ENCODE data around the gene BMP7. TPM values are rescaled to one million over a fixed set of nuclear protein-coding genes. Genes with fewer than 3 reads are reported as not detected.

Gene BMP7
- total and polyA plus RNA-seq, 9 of the 15 experiments (the other 6 are each of a cell fraction or from before 2014, with no cell fraction given), result 0.18 TPM; not detected in 8

DNA sequence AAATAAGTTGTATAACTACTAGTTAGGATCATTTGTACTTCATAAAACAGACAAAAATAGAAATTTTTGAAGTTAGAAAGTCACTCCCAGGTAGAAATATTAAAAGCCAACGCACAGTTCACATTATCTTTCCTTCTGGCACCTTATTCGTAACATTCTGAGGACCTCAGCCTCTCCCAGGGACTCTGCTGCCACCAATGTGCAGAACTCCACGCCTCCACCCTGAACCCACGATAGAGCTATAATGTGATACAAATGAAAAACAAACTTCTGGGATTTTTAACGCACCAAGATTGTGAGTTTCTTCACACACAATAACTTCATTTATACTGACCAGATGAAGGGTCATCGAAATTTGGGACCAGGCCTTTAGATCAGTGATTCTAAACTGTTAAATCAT, 9.5 kb downstream of the BMP7 start (continued):
- TF ChIP-seq, protein P1, sequence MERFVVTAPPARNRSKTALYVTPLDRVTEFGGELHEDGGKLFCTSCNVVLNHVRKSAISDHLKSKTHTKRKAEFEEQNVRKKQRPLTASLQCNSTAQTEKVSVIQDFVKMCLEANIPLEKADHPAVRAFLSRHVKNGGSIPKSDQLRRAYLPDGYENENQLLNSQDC (CRISPR knock-in tag; IDR thresholded peaks at IDR 0.05), result no peak
- TF ChIP-seq, protein P2, sequence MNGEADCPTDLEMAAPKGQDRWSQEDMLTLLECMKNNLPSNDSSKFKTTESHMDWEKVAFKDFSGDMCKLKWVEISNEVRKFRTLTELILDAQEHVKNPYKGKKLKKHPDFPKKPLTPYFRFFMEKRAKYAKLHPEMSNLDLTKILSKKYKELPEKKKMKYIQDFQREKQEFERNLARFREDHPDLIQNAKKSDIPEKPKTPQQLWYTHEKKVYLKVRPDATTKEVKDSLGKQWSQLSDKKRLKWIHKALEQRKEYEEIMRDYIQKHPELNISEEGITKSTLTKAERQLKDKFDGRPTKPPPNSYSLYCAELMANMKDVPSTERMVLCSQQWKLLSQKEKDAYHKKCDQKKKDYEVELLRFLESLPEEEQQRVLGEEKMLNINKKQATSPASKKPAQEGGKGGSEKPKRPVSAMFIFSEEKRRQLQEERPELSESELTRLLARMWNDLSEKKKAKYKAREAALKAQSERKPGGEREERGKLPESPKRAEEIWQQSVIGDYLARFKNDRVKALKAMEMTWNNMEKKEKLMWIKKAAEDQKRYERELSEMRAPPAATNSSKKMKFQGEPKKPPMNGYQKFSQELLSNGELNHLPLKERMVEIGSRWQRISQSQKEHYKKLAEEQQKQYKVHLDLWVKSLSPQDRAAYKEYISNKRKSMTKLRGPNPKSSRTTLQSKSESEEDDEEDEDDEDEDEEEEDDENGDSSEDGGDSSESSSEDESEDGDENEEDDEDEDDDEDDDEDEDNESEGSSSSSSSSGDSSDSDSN (IDR thresholded peaks at IDR 0.05; ENCODE audit: borderline replicate concordance in 1 of 2, low read depth in 2 of 2, low read length in 2 of 2), result no peak
- no peak for TF ChIP-seq CBX5 (IDR thresholded peaks at IDR 0.05; ENCODE audit: borderline replicate concordance, low read depth)

DNA sequence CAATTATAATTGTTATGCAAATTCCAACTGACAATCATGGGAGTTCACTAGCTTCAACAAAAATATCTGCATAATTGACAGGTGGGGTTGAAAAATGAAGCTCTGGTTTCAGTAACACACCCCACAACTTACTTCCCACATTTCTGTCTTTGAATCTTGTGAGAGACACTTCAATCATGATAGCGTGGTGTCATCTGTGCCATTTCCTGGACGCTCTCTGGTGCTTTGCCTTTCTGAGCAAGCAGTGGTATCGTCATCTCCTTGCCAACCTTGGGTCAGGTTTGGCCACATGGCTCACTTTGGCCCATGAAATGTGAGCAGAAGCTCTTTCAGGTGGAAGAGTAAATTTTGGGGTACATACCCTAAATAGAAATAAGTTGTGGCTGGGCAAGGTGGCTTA, 10.2 kb downstream of the BMP7 start:
- 7% methylated on average over 3 of the region's 3 CpGs for WGBS (ENCODE audit: insufficient coverage, low coverage, missing lambda C conversion rate)

More for the DNA sequence above, 10.2 kb downstream of the BMP7 start:
- Histone ChIP-seq H3K9me3 (replicated peaks; ENCODE audit: control insufficient read depth, insufficient read depth, low read depth, low read length) (no peaks in the 10 kb centered on the region), H3K9ac (ENCODE audit: insufficient read depth in 1 of 2, low read depth in 2 of 2, low read length in 2 of 2) (no peak overlapping the region), H3K4me3 (no peak overlapping the region), H4K20me1 (replicated peaks; ENCODE audit: control insufficient read depth, insufficient read depth, low read length) (0 out of 2 replicates have a peak, but pooled peaks cover 4% of the 10 kb centered on the region), H3K9me1 (ENCODE audit: control insufficient read depth, insufficient read depth, low read length) (no peaks in the 10 kb centered on the region), H3K27ac (ENCODE audit: extremely low read depth, low read depth, low read length) (no peak overlapping the region), H3K27me3 (ENCODE audit: control insufficient read depth in 2 of 2, insufficient read depth in 2 of 2, low read length in 2 of 2) (peaks cover 25 to 30% of the 10 kb centered on the region in 2 experiments; a peak in 4 of 5 replicates), H3K4me1 (replicated peaks in 1 of 2; ENCODE audit: control insufficient read depth in 2 of 2, insufficient read depth in 2 of 2, low read length in 2 of 2) (peaks cover under 1 to 6% of the 10 kb centered on the region in 2 experiments; a peak in 1 of 5 replicates), H2AFZ (ENCODE audit: low read depth, low read length) (no peak overlapping the region), H3K79me2 (ENCODE audit: control insufficient read depth, insufficient read depth, low read length) (no peaks in the 10 kb centered on the region), H3K36me3 (ENCODE audit: control insufficient read depth, insufficient read depth, low read length) (no peaks in the 10 kb centered on the region), H3K4me2 (ENCODE audit: insufficient read depth, low read length) (no peak overlapping the region)
- FAIRE-seq, result no peak
- intact Hi-C loops (cut with micrococcal nuclease) (no loop called here), in situ Hi-C loops (cut with MboI) (no loop called here)
- no peak for ATAC-seq
- no TSS peak for BruUV-seq (replicated peaks)
- ChIA-PET POLR2A (no interaction called here), CTCF (ENCODE audit: low intra/inter-chr PET ratio) (no interaction called here)
- TF ChIP-seq ARID1B (IDR thresholded peaks at IDR 0.05) (no peak), MCM7 (IDR thresholded peaks at IDR 0.05) (no peak), ZNF12 (CRISPR knock-in tag; IDR thresholded peaks at IDR 0.05) (no peak)
- TF ChIP-seq, protein P3, sequence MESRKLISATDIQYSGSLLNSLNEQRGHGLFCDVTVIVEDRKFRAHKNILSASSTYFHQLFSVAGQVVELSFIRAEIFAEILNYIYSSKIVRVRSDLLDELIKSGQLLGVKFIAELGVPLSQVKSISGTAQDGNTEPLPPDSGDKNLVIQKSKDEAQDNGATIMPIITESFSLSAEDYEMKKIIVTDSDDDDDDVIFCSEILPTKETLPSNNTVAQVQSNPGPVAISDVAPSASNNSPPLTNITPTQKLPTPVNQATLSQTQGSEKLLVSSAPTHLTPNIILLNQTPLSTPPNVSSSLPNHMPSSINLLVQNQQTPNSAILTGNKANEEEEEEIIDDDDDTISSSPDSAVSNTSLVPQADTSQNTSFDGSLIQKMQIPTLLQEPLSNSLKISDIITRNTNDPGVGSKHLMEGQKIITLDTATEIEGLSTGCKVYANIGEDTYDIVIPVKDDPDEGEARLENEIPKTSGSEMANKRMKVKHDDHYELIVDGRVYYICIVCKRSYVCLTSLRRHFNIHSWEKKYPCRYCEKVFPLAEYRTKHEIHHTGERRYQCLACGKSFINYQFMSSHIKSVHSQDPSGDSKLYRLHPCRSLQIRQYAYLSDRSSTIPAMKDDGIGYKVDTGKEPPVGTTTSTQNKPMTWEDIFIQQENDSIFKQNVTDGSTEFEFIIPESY (CRISPR knock-in tag; IDR thresholded peaks at IDR 0.05), result no peak
- TF ChIP-seq, protein P4, sequence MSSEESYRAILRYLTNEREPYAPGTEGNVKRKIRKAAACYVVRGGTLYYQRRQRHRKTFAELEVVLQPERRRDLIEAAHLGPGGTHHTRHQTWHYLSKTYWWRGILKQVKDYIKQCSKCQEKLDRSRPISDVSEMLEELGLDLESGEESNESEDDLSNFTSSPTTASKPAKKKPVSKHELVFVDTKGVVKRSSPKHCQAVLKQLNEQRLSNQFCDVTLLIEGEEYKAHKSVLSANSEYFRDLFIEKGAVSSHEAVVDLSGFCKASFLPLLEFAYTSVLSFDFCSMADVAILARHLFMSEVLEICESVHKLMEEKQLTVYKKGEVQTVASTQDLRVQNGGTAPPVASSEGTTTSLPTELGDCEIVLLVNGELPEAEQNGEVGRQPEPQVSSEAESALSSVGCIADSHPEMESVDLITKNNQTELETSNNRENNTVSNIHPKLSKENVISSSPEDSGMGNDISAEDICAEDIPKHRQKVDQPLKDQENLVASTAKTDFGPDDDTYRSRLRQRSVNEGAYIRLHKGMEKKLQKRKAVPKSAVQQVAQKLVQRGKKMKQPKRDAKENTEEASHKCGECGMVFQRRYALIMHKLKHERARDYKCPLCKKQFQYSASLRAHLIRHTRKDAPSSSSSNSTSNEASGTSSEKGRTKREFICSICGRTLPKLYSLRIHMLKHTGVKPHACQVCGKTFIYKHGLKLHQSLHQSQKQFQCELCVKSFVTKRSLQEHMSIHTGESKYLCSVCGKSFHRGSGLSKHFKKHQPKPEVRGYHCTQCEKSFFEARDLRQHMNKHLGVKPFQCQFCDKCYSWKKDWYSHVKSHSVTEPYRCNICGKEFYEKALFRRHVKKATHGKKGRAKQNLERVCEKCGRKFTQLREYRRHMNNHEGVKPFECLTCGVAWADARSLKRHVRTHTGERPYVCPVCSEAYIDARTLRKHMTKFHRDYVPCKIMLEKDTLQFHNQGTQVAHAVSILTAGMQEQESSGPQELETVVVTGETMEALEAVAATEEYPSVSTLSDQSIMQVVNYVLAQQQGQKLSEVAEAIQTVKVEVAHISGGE (CRISPR knock-in tag; IDR thresholded peaks at IDR 0.05), result peak in 1 of 3 experiments; percentile 91; a peak in 2 of 6 replicates
- DNase-seq (ENCODE audit: extremely low read depth in 1 of 4, low spot score in 3 of 4), result no peak

Measured in K562 (cell line).